ENCODE measurements around the gene EIF4E3. TPM values are rescaled to one million over a fixed set of nuclear protein-coding genes. Genes with fewer than 3 reads are reported as not detected.

The EIF4E3 gene
- total RNA-seq, 4 donors from 2014 or later = 12.4 to 52.2 (median 23.0) TPM

GRCh38 chr3:71646971-71647370 lies 78.2 kb downstream of the EIF4E3 start:
- Histone ChIP-seq H3K9me3 (no peaks in the 10 kb centered on the region), H3K4me3 (no peak overlapping the region), H3K36me3 (no peaks in the 10 kb centered on the region), H3K27ac (no peak overlapping the region), H3K27me3 (no peaks in the 10 kb centered on the region), H3K4me1 (no peaks in the 10 kb centered on the region)
- intact Hi-C loops (cut with DNase I; ENCODE audit: low total_unique reads) = no loop called here
- DNase-seq = no peak
- TF ChIP-seq POLR2A (IDR thresholded peaks at IDR 0.05) (no peak), CTCF (IDR thresholded peaks at IDR 0.05) (no peak)

- intact Hi-C loops (cut with DNase I; ENCODE audit: low total_unique reads) = no loop called here
- TF ChIP-seq POLR2A (IDR thresholded peaks at IDR 0.05) (no peak), CTCF (IDR thresholded peaks at IDR 0.05) (no peak)
- Histone ChIP-seq H3K9me3 (no peaks in the 10 kb centered on the region), H3K27ac (no peak overlapping the region), H3K4me3 (no peak overlapping the region), H3K27me3 (no peaks in the 10 kb centered on the region), H3K36me3 (no peaks in the 10 kb centered on the region), H3K4me1 (no peaks in the 10 kb centered on the region)
- DNase-seq = no peak
Observed at GRCh38 chr3:71645140-71645539, 80.1 kb downstream of the EIF4E3 start.

DNA sequence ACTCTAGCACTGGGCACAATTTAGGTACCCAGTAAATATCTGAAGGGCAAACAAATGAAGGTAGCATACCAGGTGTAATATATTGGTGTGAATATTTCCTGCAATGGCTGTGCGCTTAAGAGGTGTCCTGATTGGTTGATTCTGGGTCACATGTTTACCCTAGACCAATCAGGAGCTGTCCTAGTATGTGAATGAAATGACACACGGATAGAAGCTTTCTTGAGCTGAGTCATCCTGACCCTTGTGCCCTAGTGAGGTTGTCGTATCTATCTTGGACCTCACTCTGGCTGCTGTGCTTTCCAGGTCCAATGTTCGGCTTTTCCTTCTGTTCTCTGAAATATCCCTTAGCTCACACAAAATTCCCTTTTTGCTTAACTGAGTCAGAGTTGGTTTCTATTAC lies 83.5 kb downstream of the EIF4E3 start:
- Histone ChIP-seq H3K4me1 (no peaks in the 10 kb centered on the region), H3K27me3 (no peaks in the 10 kb centered on the region), H3K27ac (no peak overlapping the region), H3K4me3 (no peak overlapping the region), H3K36me3 (no peaks in the 10 kb centered on the region), H3K9me3 (no peaks in the 10 kb centered on the region)
- no peak for TF ChIP-seq POLR2A (IDR thresholded peaks at IDR 0.05)
- no peak for DNase-seq
- intact Hi-C loops (cut with DNase I; ENCODE audit: low total_unique reads) = no loop called here

DNA sequence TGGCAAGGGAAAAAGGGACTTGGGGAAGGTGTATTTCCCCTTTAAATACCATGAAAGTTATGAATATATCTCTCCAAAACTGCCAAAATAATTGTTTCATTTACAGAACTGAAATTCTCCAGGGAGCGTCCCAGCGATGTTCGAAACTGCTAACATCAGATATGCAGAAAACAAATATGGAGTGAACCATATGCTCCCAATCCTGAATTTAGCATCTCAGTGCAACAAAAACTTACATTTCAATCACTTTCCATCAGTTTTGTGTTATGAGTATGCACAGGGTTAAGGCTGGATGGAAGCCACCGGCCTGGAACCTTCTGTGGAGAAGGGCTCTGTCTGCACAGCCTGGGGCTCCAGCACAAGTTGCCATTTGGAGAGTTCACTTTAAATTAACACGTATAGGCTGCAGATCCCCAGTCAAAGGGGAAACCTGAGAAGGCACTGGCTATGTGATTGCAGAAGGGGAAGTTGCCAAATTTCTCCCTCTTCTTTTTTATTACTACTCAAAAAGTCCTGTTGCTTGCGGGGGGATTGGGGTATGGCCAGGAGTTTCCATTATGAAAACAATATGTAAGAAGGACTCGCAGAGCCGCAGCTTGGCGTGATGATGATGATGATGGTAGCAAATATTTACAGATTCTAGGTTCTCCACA lies 84.7 kb downstream of the EIF4E3 start:
- DNase-seq = no peak
- Histone ChIP-seq H3K36me3 (no peaks in the 10 kb centered on the region), H3K27ac (no peak overlapping the region), H3K4me3 (no peak overlapping the region), H3K27me3 (no peaks in the 10 kb centered on the region), H3K9me3 (no peaks in the 10 kb centered on the region), H3K4me1 (no peaks in the 10 kb centered on the region)
- TF ChIP-seq POLR2A (IDR thresholded peaks at IDR 0.05) (no peak), CTCF (IDR thresholded peaks at IDR 0.05) (no peak)
- intact Hi-C loops (cut with DNase I; ENCODE audit: low total_unique reads) = no loop called here

DNA sequence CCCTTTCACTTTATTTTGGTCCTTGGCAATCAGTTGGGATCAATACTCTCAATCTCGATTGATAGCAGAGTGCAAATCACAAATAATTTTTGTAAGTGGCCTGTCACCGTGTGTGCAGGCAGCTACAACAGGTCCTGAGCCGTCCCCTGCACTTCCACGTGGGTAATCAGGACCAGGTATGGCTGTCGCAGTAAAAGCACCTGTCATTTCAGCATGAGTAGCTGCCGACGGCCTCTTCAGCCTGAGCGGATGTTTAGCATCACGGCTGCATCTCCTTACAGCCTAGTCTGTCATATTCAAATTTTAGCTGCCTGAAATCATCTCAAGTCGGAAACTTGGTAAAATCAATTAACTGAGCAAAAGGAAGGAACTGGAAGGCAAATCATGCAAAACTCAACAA lies 88.7 kb downstream of the EIF4E3 start:
- no peaks in the 10 kb centered on the region for H3K36me3 ChIP-seq
- H3K4me1 ChIP-seq = no peaks in the 10 kb centered on the region
- no peak overlapping the region for H3K27ac ChIP-seq
- no peak for TF ChIP-seq CTCF (IDR thresholded peaks at IDR 0.05)
- TF ChIP-seq POLR2A (IDR thresholded peaks at IDR 0.05) = no peak
- no peaks in the 10 kb centered on the region for H3K9me3 ChIP-seq
- DNase-seq = no peak
- intact Hi-C loops (cut with DNase I; ENCODE audit: low total_unique reads) = no loop called here
- H3K27me3 ChIP-seq = no peaks in the 10 kb centered on the region
- H3K4me3 ChIP-seq = no peak overlapping the region

DNA sequence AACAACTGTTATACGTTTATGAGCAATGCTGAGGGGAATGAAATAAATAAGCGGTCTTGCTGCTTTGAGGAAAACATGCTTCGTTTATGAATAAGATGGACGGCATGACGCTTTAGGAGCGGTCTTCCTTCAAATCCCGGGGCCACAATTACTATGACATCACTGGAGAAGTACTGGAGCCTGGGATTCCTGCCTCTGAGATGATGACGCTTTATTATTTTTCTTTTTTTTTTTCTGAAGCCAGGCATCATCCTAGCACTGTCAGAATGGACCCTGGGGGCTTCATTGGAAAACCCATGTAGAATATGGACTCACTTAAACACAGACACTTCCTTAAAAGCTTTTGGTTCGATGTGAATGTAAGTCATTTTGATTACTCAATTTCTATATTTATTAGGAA lies 89.2 kb downstream of the EIF4E3 start:
- no peak overlapping the region for H3K27ac ChIP-seq
- no peaks in the 10 kb centered on the region for H3K4me1 ChIP-seq
- no peak for DNase-seq
- no peaks in the 10 kb centered on the region for H3K9me3 ChIP-seq
- no peaks in the 10 kb centered on the region for H3K27me3 ChIP-seq
- no peak overlapping the region for H3K4me3 ChIP-seq
- H3K36me3 ChIP-seq = no peaks in the 10 kb centered on the region
- intact Hi-C loops (cut with DNase I; ENCODE audit: low total_unique reads) = no loop called here
- no peak for TF ChIP-seq CTCF (IDR thresholded peaks at IDR 0.05)

All from uterus (tissue), 4 donors.